GM19372 (cell line): Measurements from ENCODE around the gene NOX5.

ENCODE experiments used
- ATAC-seq: cut with Tn5 transposase; IDR thresholded peaks from one replicate; pipeline ENCODE4 v1.9.1; 2021; ENCODE audit warnings: mild to moderate bottlenecking, low read depth, moderate library complexity; ENCODE audit not compliant: unreplicated experiment

NOX5 gene

DNA sequence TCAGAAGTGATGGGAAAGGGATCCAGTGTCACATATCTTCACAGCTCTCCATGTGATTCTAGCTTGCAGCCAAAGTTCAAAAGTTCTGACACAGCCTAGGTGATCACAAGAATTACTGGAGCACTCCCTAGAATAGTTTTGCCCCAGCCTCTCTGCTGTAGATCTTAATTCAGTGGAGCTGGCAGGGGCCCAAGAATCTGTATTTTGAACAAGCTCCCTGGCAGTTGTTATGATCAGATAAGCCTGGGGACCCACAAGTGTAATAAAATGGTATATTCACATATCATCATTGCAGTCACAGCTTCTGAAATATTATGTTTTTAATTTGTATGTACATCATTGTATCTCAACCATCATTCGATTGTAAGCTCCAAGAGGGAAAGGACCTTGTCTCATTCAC lies 62.3 kb downstream of the NOX5 start:
- no peak for ATAC-seq

DNA sequence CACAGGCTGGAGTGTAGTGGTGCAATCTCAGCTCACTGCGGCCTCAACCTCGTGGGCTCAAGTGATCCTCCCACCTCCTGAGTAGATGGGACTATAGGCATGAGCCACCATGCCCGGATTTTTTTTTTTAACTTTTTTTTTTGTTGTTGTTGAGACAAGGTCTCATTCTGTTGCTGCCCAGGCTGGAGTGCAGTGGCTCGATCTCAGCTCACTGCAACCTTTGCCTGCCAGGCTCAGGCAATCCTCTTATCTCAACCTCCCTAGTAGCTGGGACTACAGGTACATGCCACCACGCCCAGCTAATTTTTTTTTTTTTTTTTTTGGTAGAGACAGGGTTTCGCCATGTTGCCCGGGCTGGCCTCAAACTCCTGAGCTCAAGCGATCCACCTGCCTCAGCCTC lies 64.1 kb downstream of the NOX5 start:
- no peak for ATAC-seq

DNA sequence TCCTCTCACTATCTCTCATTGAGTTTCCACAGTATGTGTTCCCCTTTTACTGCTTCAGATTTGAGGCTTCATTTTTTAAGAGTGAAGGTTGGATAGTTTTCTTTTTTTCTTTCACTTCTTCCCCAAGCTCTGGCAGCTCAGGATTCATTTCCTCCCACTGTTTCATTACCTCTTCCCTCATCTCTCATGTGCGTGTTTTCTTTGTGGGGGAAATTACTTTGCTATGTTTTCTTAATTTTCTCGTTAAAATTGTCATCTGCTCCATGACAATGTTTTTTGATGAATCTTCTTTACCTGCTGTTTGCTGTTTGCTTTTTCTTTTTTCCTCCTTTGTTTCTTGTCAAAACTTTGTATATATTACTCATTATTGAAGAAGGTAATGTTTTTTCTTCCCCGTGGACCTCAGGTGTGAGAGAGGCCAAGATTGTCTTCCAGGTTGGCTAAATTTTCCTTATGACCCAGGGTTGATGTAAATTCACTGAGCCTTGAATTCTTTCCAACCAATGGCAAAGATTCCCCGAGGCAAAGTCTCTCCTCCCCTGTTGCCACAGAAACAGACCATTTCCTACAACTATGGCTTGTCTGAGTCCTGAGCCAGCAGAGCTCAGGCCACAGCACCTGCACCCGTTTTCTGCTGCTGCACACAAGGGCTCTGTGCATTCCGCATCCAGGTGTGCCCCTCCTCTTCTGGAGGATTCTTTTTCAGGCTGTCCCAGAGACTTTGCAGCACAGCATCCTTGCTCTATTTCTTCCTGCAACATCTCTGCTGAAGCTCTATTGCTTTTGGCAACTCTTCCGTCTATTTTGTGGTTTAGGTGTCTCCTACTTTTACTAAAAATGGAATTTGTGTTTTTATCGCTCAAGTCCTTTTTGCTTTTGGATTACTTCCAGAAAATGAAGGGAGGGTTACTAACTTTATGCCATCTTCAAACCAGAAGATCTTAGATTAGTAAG lies 66.1 kb downstream of the NOX5 start:
- ATAC-seq: no peak

DNA sequence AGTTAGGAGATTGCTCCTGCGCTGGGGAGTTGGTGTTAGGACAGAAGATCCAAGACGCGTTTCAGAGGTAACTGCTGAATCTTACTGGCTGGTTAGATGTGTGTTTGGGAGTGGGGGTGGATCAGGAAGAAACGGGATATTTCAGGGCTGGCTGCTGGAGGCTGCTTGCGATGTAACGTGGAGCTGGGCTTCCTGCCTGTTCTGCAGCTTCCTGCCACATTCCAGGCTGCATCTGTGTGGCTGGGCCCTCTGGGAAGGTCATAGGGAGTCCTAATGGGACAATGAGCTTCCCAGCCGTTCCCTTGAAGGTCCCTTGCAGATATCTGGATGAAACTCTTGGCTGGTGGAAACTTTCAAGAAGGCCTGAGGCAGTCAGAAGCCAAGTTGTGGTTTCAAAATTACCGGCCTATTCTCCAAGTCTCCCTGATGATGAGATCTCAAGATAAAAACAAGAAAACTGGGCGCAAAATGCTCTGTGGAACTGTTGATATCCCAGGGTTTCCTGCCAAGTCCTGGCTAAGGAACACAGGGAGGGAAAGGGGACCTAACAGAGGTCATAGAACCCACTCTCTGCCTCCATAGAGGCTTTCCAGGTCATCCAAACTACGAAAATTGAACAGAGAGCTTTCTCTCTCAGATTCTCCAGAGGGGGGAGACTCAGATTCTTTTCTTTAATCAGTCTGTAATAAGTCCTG lies 67.0 kb downstream of the NOX5 start:
- ATAC-seq: no peak

DNA sequence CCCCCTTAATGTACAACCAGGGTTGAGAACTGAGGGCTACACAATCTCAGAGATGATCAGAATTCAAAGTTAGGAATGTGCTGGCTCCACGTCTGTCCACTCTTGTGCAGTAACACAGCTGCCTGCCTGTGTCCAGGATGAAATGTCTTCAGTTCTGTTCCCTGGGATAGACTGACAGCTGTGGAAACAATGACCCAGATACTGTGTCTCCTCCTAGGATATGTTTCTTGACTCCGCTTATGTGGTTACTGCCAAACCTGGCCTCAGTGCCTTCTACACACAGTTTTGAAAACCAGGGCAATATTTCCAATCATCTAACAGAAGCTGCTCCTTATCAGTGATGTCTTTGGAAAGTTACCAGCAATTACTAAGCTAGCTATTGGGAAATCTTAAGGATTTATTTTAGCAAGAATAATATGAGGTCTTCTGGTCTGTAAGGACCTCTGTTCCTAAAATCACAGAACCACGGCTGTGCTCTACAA lies 67.6 kb downstream of the NOX5 start:
- no peak for ATAC-seq

DNA sequence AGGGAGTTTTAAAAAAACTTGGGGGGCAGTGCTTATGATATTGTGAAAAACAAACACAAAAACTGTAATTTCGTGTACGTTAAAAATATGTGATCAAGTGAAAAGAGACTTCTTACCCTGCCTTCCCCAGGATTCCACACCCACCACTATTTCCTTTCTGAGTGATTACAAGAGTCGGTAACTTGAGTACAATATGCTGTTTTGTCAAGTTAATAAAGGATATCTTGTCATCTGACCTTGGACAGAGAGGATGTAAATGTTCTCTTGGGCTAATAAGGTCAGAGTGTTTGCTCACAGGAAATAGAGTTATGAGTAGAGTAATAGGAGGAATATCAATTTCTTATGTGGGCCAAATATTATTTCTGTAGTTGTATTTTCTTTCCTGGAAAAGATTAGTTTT lies 68.1 kb downstream of the NOX5 start:
- no peak for ATAC-seq

DNA sequence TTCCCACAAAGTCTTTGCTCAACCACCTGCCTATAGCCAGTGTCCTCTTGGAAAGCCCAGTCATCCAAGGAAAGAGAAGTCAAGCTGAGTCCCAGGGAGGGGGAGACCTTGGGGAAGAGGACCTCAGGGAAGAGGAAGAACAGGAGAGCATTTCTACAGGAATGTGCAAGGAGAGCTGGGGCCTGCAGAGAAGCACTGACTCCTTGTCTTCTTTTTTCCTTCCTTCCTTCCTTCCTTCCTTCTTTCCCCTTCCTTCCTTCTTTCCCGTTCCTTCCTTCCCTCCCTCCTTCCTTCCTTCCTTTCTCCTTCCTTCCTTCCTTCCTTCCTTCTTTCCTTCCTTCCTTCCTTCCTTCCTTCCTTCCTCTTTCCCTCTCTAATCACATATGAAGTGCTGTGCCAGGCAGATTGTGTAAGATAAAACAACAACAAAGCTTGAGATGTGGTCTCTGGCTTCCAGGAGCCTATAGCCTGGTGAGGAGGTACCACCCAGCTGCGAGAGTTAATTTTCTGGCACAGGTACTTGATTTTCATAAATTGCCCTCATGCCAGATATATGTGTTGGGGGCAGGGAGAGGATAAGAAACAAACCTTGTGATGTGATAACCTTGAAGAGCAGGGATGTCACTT lies 70.0 kb downstream of the NOX5 start:
- no peak for ATAC-seq

DNA sequence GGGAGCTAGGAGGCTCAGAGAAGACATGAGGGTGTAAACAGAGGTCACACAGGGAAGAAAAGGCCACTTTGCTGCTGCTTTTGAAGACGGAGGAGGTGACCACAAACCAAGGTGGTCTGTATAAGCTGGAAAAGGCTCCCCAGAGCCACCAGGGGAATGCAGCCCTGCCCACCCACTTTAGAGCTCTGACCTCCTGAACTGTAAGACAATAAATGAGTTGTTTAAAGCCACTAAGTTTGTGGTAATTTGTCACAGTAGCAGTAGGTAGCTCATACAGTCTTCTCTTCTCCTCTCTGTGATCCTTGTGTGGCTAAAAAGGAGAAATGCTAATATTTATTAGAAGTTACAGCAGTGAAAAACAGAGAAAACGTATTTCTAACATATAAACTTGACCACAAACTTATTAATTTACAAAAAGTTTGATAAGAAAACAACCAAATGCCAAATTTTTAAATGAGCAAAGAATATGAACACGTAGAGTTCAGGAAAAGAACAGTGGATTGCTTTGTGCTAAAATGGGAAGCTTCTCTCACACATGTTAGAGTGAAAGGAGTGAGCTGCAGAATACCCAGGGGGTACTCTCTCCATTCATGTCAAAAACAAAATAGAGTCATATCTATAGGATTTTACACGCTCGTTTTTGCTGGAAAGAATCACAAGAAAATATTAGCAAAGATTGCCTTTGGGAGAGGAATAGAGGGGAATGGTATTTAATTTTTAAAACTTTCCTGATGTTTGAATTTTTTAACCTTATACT lies 71.0 kb downstream of the NOX5 start:
- no peak for ATAC-seq

DNA sequence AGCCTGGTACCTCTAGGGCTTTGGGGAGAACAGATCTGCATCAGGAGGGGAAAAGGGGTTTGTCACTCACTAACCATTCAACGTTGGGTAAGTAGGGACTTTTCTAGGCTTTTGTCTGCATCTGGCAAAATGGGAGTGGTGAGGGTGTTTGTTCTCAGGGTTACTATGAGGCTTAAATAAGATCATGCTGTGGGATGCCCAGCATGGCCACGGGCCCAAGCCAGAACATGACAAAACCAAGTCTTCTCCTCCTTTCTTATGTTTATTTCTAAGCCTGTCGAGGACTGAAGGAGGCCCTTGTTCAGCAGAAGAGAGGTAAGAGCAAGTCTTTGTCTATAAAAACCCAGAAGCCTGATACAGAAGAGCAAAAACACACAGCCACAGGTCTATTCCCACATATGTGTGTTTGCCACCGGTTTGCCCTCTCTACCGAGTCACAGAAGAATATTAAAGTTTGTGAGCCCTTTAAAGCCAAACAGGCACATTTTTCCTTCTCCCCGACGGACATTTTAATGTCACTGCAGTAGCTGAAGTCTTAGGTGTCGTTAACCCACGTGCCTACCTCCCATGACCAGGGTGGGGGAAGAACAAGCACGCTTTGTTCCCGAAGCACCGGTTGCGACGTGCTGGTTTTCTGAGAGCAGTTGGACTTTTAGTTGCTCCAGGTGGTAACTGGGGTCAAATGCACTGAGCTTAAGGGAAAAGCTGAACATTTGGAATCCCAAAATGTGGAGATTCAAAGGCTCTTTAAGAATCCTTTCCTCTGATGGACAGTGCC lies 72.1 kb downstream of the NOX5 start:
- no peak for ATAC-seq

DNA sequence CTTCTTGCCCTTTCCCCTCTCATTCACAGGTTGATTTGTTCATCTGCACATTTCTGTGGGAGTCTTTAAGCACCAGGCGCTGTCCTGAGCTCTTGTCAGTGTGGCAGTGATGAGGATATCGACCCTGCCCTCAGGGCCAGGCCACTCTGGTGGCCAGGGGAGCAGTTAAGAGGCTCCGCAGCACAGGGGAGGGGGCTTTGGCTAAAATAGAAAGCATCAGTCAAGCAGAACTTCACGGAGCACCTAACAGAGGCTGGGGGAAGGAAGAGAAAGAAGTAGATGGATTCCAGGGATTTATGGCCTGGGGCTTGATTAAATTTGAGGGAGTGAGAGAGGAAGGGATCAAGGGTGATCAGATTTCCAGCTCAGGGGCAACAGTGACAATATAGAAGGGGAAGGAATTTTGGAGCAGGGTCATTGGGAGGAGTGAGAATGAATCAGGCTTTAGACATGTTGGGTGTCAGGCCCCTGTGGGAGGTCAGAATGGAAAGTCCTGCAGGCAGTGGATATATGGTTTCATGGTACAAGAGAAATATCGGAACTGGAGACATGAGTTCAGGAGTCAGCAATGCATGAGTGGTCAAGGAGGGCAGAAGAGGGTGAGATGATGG lies 73.0 kb downstream of the NOX5 start:
- ATAC-seq: no peak

DNA sequence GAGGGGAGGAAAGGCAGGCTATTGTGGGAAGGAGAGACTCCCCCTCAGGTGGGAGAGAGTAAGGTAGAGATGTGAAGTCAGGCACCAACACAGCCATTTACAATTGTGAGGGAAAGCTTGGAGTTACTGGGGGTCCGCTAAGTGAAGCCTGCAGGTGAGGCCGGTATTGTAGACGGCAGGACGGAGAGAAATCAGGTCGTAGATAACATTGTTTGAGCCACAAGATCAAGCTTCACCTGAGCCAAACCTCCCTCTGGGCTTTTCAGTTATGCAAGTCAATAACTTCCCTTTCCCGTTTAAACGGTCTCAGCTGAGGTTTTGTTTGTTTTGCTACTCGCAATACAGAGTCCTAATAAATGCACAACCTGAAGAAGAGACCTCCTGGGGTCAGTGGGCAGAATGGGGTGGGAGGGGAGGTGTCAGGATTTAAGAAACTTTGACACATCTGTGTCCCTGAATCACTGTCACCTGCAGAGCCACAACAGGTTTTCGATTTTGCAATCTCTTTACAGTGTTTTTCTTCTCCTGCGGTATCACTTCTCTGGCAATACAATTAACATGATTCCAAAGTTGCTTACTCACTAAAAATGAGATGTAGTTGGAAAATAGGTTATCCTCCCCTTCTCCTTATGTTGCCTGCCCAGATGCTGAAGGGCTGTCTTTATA lies 73.9 kb downstream of the NOX5 start:
- no peak for ATAC-seq

DNA sequence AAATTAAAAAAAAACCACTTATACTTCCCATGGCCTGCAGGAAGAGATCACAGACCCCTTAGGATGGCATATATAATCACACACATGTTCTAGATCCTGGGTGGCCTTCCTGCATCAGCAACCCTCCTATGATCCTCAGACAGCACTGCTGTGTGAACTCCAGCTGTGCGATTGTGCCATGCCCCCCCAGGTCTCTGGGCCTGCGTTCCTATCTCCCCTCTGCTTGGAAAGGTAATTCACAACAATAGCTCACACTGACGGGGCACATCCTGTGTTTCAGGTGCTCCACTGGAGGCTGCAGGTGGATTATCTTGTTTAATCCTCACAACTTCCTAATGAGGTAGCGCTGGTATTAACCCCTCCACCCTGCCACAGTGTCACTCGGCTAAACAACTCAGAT lies 74.8 kb downstream of the NOX5 start:
- no peak for ATAC-seq

DNA sequence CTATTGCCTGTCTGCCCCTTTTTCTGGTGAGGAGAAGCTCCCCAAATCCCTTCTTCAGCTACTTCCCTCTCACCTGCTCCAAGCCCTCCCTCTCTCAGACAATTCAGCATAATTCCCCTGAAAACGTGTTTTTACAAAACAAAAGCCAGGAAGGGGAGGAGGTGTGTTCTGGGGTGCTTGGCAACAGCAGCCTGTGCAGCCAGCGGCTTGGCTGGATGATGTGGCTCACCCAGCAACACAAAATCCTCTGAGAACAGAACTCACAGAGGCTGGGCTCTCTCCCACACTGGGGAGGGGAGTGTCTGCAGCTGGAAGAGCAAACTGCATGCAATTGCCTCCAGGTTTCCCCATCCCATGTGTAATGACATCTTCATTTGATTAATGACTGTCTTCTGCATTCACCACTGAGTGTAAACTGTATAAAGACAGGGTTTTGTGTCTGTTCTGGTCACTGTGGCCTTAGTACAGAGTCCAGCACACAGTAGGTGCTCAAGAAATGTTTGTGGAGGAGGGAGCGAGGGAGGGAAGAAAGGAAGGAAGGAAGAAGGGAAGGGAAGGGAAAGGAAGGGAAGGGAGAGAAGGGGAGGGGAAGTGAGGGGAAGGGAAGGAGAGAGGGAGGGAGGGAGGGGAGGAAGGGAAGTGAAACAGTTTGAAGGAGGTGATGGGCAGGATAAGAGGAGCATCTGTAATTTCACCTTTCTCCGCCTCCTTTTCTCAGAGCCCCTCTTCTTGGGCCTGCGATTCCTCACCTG lies 75.9 kb downstream of the NOX5 start:
- ATAC-seq: no peak

DNA sequence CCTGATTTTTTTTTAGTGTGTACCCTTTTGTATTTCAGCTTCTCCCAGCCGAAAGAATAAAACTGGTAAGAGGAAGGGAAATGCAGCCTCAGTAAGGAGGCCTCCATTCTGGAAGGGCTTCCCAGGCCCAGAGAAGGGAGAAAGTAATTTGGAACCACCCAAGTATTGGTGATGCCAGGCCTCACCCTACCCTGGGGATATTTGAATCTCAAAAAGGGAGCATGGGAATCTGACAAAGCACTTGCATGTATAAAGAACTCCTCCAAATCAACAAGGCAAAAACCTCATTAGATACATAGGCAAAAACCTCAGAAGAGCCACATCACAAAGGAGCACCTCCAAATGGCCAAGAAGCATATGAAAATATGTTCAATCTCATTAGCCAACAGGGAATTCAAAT lies 77.2 kb downstream of the NOX5 start:
- ATAC-seq: no peak

DNA sequence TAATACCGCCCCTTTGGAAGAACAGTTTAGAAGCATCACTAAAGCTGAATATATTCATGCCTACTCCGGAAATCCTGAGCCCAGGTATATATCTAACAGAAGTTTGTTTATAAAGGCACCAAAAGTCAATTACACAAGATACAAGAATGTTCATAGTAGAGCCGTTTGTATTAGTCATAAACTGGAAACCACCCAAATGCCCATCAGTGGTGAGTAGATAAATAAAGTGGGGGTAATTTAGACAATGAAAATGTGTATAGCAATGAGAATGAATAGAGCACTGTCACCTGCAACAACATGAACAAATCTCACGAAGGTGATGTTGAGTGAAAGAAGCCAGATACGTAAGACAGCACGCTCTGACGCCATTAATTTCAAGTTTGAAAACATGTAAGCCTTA lies 77.7 kb downstream of the NOX5 start:
- no peak for ATAC-seq

DNA sequence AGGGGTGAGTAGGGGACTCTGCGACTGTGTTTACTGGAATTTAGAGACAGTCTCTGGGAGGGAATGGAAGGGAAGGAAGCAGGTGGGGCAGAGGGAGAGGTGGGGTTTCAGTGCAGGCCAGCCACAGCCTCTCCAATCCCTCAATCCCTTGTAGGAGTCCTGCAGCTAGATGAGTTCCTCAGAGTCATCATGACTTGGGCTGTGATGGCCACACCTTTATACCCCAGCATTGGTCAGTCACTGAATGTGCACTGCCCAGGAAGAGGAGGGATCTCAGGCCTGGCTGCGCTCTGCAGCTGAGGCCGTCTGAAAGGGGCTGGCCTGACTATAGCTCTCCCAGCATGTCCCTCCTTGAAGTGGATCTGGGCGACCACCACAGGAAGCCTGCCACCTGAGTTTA lies 78.6 kb downstream of the NOX5 start:
- no peak for ATAC-seq

DNA sequence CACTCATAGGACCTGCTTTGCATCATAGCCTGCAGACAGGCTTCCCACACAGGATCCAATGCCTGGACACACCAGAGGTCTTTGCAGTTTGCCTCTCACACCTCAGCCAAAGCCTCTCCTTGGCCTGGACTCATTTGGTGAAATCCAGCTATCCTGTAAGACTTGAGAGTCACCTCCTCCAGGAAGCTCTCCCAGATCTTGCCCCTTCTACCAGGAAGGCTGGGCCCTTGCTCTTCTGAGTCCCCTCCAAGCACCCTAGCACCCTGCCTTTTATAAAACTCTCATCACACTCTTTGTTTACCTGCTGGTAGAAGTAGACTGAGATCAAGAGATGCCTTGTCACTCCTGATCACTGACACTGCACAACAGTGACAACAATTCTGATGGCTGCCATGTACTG lies 79.1 kb downstream of the NOX5 start:
- no peak for ATAC-seq
